ELR (cell line): ENCODE results near the gene RHOH.

ENCODE experiments used
- DNase-seq: peaks from one replicate; pipeline ENCODE4 v3.0.0-alpha.2; 2015; ENCODE audit warnings: low read depth

RHOH gene

GRCh38 chr4:40187386-40187906 is 9.4 kb upstream of the RHOH start:
- no peak for DNase-seq

- DNase-seq = no peak
Observed at GRCh38 chr4:40190019-40190418, 6.8 kb upstream of the RHOH start.

DNA sequence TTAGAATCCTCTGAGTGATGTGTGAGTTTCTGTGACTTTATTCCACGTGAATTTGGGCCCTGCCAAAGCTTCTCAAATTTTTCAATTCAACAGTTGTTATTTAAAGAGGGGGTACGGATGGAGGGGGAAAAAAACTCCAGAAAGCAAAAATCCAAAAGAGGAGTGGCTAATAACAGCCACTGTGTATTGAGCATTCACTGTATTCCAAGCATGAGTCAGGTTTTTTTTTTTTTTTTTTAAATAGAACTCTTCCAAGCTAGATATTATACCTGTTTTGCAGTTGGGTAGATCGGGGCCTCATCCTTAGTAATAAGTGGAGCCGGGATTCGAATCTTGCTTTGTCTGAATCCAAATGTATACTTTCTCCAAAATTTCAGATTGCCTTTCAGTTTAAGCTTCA is 6.4 kb upstream of the RHOH start:
- DNase-seq = no peak

GRCh38 chr4:40190880-40191815 is 5.7 kb upstream of the RHOH start:
- DNase-seq = no peak

DNA sequence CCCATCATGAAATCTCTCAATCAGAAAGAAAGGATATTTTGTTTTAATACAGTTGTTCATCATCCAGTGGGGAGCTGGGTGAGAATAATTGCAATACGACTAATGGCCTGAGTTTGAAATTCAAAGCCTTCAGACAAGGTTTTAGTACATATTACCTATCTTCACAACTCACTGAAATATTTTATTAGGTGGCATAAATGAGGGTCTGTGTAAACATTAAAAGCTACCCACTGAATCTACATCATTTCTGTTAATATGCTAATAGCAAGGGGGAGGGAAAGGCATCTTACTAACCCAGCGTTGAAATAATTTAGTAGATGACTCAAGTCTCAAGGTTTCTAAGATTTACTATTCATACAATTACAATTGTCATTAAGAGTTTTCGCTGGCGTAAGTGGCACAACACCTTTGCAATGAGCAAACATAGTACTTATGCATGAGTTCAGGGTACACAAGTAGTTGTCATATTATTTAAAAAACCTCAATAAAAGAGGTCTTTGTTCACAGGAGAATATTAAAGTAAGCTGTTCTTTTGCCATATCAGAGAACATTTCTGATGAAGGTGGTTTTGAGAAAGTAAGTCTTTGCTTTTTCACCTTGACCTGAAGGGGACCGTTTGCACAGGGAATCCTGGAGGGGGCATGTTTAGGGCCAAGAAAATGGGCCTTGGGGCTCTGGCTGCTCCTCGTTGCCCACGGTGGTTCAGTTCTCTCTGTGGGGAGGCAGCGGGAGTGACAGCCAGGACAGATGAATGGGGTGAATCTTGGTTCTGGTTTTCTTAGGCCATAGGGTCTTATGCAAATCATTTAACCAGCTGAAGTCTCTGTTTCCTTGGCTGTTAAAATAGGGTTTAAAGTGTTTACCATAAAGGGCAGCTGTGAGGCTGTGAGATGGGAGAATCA is 4.5 kb upstream of the RHOH start:
- DNase-seq = no peak

DNA sequence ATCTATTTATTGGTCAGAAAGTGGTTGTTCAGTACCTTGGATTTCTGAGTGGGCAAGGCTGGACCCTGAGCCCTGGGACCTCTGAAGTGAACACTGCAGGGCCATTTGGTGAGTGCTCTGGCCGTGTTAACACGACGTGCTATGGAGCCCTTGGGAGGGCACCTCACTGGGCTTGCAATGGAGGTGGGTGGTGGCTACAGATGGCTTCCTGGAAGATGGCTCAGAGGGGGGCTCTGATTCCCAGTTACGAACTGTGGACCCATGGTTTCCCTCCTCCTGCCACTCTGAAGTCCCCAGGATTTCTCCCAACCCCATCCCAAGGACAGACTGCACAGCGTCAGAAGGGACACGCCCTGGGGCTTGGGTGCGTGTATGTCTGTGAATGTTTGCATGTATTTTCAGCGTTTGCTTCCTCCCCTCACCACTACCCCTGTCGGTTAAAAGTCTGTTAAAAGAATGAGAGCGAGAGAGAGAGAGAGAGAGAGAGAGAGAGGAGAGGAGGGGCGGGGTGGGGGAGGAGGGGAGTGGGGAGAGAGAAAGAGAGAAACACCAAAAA is 3.7 kb upstream of the RHOH start:
- DNase-seq = no peak

DNA sequence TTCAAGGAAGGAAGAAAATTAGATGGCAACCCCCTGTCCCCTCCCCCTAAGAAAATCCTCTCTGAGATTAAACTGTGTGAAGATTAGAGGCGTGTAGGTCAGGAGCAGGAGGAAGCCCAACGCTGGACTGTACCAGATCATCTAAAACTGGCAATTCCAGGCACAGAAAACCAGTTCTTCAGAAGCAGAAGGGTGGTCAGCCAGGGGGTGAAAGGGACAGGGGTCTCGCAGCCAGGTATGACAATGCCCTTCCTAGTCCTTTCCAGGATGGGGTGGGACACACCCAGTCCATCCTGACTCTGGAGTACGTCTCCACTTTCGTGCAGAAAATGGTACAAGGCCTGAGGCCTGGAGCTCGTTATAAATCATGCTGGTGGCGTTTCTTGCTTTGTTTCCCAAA is 3.3 kb upstream of the RHOH start:
- no peak for DNase-seq

DNA sequence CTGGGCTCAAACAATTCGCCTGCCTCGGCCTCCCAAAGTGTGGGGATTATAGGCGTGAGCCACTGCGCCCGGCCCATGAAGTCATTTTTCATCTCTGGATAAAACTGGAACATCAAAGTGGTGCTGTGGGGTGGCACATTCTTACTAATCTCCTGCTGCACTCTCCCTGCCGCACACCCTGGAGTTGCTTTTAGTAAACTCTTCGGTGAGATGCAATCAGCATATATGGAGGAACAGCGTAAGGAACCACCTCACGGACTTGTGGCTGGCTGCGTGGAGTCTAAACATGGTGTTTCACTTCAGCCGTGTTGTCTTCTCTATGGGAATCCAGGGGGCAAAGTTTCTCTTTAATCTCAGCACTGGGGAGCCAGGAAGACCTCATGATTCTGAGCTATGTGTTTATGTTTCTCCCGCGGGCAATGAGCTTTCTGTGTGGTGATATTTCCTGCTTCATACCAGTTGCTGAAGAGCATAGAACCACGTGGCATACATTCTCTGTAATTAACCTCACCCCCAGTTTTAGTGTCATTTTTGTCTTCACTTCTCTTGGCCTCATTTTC is 2.1 kb upstream of the RHOH start:
- no peak for DNase-seq

DNA sequence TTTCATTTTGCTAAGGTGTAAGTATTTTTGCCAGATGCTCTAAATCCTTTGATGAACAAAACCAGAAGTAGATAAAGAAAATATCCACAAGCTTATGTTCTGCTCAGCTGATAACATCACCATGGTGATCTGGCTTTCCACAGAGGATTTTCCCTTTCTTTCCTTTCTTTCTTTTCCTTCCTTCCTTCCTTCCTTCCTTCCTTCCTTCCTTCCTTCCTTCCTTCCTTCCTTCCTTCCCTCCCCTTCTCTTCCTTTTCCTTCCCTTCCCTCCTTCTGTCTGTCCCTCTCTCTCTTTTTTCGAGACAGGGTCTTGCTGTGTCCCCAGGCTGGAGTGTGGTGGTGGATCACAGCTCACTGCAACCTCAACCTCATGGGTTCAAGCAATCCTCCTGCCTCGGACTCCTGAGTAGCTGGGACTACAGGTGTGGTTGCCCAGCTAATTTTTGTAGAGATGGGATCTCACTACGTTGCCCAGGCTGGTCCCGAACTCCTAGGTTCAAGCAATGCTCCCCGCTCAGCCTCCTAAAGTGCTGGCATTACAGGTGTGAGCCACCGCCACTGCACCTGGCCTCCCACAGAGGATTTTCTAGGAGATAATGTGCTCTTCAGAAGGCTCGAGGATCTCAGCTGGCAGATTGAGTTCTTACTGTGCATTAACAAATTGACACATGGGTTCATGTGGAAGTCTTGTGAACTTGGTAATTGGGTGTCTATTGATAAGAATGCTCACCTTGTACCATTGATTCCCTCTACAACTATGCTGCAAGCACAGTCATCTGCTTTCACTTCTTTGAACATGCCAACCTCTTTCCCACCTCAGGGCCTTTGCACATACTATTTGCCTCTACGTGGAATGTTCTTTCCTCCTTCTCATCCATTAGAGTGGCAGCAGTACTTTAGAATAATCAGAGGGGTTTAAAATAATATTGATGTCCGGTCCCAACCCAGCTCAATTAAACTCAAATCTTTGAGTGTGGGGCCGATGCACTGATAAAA is 1.4 kb upstream of the RHOH start:
- no peak for DNase-seq

DNA sequence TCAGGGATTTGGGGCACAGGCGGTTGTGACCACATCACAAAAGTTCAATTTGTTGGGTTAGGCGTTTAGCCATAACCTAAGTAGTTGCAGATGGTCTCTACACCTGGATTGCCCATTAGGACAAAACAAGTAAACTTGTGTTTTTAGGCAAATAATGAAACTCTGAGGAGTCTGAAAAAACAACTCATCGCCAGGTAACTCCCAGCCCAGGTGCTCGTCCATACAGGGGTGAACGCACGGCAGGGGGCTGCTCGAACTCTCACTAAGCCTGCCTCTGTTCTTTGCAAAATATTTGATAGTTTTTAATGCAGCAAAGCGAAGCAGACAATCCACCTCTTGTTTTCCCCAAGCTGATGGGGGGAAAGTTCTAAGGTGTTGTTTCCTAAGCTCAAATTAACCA is 559 bp upstream of the RHOH start:
- DNase-seq = no peak

GRCh38 chr4:40197879-40198689 is 1.3 kb downstream of the RHOH start:
- no peak for DNase-seq

- no peak for DNase-seq
Observed at GRCh38 chr4:40199179-40199670, 2.4 kb downstream of the RHOH start.

DNA sequence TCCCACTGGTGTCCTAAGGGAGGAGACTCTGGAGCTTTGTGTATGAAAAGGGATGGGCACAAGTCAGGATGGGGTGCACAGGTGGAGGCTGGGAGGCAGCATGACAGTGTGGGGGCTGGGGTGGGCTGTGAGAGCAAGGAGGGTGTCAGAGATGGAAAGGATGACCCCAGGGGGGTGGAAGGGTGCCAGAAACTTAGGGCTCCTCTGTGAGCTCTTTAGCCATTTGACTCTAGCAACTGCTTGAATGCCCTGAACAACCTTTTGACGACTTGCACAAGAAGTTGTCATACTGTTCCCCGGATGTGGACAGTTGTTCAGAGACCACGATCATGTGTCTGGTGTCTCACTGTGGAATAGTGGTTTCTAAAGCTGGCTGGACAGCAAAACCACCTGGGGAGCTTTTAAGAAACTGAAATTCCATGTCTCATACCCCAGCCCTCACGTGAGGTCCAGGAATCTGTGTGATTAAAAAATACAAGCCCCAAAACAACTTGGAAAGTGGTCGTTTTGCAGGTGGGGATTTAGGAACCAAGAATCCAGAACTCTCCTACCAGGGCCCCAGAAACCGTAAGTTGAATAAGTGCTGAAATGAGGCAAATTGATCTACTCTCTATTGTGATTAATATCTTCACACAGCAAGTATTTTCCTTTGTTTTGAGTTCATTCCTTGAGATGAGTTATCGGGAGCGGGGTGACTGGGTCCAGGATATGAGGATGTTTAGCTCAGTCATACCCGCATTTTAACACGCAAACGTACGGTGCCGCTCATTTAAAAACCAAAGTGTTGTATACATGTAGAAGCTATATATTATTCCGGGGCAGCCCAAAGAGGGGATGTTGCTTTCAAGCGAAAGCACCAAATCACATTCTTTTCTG is 3.4 kb downstream of the RHOH start:
- peak; percentile 40 for DNase-seq

DNA sequence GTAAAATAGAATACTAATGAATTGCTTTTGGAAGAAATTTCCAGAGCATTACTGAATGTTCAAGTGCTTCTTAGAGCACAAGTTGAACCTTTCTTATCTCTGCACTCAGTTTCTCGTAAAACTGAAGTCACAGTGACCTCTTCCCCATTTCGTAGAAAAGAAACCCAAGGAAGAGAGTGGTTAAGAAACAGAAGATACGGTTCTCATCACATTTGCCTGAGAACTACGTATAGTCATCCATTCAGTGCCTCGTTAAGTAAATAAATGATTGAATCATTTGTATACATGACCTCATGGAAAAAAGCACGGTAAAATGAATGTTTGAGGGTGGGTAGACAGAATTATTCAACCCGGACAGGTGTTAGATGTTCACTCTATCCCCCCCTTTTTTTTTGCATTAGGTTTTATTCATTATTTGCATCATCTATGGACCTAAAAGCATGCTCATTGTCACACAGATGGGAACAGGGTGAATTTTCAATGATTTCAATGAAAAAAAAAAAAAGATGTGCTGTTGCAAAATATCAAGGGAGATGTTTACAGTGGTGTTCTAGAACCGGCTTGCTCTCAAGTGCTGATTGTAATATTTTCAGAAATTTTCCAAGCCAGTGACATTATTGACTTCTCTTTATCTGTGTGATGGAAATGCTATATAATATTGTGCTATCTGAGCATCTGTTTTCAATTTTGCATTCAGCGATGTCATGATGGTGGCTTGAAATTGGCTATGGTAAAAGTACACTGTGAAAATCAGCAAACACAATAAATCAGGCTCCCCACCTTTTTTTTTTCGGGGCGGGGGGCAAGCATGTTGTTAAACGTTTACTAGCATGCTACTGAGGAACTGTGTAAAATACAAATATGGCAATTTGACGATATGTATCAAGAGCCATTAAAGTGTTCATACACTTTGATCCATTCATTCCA is 4.3 kb downstream of the RHOH start:
- peak; percentile 63 for DNase-seq

- no peak for DNase-seq
Observed at GRCh38 chr4:40201898-40202297, 5.1 kb downstream of the RHOH start.

GRCh38 chr4:40202474-40202873 is 5.6 kb downstream of the RHOH start:
- DNase-seq = no peak

DNA sequence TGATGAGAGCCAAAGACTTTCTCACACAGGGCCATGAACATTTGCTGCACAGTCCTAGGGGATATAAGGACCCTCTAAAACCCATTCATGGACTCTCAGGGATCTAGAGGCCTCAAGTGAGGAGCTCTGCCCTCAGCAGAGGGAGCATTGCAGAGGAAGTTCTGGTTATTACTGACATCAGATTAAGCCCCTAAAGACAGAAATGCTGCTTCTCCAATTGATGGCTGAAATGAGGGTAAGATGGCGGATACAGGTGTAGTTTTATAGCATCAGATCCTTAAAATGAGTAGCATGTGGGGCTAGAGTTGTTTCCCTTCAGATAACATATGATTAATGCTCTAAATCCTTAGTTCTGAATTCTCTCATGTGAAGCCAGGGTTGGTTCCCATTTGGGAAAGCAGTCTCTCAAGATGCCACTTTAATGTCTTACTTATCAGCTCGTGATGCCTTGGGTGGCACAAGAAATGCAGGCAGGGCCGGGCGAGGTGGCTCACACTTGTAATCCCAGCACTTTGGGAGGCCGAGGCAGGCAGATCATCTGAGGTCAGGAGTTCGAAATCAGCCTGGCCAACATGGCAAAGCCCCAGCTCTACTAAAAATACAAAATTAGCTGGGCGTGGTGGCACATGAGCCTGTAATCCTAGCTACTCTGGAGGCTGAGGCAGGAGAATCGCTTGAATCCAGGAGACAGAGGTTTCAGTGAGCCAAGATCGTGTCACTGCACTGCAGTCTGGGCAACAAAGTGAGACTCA is 7.9 kb downstream of the RHOH start:
- DNase-seq = no peak
